ENCODE data around the gene ZNF747. TPM values are rescaled to one million over a fixed set of nuclear protein-coding genes. Genes with fewer than 3 reads are reported as not detected.
"Not testable (repeated sequence)": the region's sequence is repeated elsewhere in the genome, so short reads cannot be mapped to it uniquely, and the experiment has no call there.

Gene ZNF747
- total RNA-seq, 2 donors from 2014 or later = 8.3 to 9.2 TPM

GRCh38 chr16:30553393-30553899 lies 18.8 kb upstream of the ZNF747 start:
- Mint-ChIP-seq H3K4me3 (peak overlapping the region in 1 of 2 donors; percentile 6), H3K36me3 (ENCODE audit: insufficient read depth in 2 of 2) (peaks cover 3 to 7% of the 10 kb centered on the region in 2 donors), H3K4me1 (ENCODE audit: low read depth) (peaks cover 61% of the 10 kb centered on the region), H3K27ac (peak overlapping the region; percentile 57), H3K27me3 (ENCODE audit: low read depth) (no peaks in the 10 kb centered on the region), H3K9me3 (no peaks in the 10 kb centered on the region)
- DNase-seq (no peak), ATAC-seq (replicated peaks in 1 of 2) (no peak)

DNA sequence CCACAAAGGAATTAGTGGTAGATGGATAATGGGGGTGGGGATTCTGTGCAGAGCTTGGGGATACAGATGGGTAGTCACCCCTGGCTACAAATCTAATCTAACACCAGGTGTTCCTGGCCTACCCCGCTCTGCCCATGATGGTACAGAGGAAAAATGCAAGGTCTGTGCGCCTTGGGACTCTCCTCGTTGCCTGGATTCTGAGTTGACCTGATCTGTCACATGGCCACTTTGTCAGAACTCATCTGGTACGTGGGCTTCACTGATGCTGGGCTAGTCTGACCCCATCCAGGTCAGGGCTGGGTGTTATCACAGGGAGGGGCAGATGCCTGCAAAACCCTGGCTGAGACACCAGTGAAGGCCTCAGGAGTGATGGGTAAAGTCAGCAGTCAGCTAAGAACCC lies 18.3 kb upstream of the ZNF747 start:
- H3K36me3 Mint-ChIP-seq (ENCODE audit: insufficient read depth in 2 of 2) = peaks cover 3 to 7% of the 10 kb centered on the region in 2 donors
- no peaks in the 10 kb centered on the region for H3K27me3 Mint-ChIP-seq (ENCODE audit: low read depth)
- ATAC-seq (replicated peaks in 1 of 2) (no peak), DNase-seq (no peak)
- no peaks in the 10 kb centered on the region for H3K9me3 Mint-ChIP-seq
- H3K4me1 Mint-ChIP-seq (ENCODE audit: low read depth) = peaks cover 60% of the 10 kb centered on the region
- H3K4me3 Mint-ChIP-seq = peak overlapping the region in 1 of 2 donors; percentile 62
- H3K27ac Mint-ChIP-seq = peak overlapping the region; percentile 88

DNA sequence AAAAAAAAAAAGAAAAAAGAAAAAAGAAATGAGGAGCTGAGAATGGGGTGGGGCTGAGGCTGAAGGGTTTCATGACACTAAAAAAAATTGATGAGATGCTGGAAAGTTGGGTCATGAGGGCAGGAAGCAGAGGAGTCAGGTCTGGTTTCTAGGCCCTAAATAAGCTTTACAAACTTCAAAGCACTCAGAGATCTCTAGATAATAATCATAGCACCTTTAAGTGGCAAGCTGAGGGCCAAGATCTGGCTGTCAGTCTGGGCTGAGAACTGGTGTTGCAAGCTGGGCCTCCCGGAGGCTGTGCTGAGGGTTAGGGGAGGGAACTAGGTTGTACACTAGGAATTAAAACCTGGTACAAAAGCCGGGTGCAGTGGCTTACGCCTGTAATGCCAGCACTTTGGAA lies 17.1 kb upstream of the ZNF747 start:
- H3K36me3 Mint-ChIP-seq (ENCODE audit: insufficient read depth in 2 of 2) = peaks cover 3 to 5% of the 10 kb centered on the region in 2 donors
- peaks cover 54% of the 10 kb centered on the region for H3K4me1 Mint-ChIP-seq (ENCODE audit: low read depth)
- ATAC-seq (replicated peaks in 1 of 2) = peak; percentile 82 to 88

DNA sequence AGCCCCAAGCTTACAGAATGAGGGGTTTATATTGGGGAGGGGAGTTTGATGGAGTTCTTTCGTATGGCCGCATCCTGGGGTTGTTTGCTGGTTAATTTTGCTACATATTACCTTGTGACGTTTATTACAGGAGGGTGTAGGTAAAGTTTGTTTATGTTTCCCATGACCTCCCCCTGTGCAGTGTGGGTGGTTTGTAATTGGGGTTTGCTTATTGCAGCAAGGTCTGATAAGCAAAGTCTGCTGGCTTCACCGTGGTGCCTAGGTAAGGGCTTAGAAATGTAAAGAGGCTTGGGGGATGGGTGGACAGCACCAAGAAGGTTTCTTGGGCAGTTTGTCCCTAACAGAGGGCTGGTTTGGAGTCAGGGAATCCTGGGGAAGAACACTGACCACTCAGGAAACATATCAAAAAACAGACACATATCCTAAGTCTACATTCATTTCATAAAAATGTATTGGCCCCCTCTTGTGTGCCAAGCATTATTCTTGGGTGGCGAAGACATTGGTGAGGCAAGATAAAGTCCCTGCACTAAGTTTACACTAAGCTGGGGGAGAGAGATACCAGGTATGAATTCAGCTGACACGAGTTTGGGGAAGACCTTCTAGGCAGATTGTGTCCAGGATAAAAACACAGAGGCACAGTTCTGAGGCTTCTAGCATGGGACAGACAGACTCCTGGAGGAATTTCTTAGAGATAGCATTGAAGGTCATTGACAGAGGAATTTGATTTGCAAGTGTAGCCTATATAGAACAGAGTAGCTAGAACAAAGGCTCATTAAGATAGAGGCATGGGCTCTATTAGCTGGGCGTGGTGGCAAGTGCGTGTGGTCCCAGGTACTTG lies 14.0 kb upstream of the ZNF747 start:
- Mint-ChIP-seq H3K4me1 (ENCODE audit: low read depth) (peaks cover 32% of the 10 kb centered on the region), H3K36me3 (ENCODE audit: insufficient read depth in 2 of 2) (peaks cover 0 to 3% of the 10 kb centered on the region in 2 donors), H3K27ac (no peak overlapping the region), H3K4me3 (no peak overlapping the region), H3K27me3 (ENCODE audit: low read depth) (no peaks in the 10 kb centered on the region), H3K9me3 (no peaks in the 10 kb centered on the region)
- no peak for ATAC-seq (replicated peaks in 1 of 2)
- no peak for DNase-seq

More for the DNA sequence above, 17.1 kb upstream of the ZNF747 start:
- peak overlapping the region; percentile 88 for H3K27ac Mint-ChIP-seq
- DNase-seq = peak; percentile 40 to 53
- H3K27me3 Mint-ChIP-seq (ENCODE audit: low read depth) = no peaks in the 10 kb centered on the region
- no peaks in the 10 kb centered on the region for H3K9me3 Mint-ChIP-seq
- H3K4me3 Mint-ChIP-seq = peak overlapping the region; percentile 74 to 81

GRCh38 chr16:30546115-30546514 lies 11.5 kb upstream of the ZNF747 start:
- DNase-seq (no peak), ATAC-seq (replicated peaks in 1 of 2) (no peak)
- Mint-ChIP-seq H3K9me3 (no peaks in the 10 kb centered on the region), H3K4me3 (no peak overlapping the region), H3K27me3 (ENCODE audit: low read depth) (no peaks in the 10 kb centered on the region), H3K27ac (no peak overlapping the region), H3K4me1 (ENCODE audit: low read depth) (peaks cover 7% of the 10 kb centered on the region), H3K36me3 (ENCODE audit: insufficient read depth in 2 of 2) (no peaks in the 10 kb centered on the region)

GRCh38 chr16:30543067-30543466 lies 8.4 kb upstream of the ZNF747 start:
- Mint-ChIP-seq H3K9me3 (no peaks in the 10 kb centered on the region), H3K27ac (no peak overlapping the region), H3K4me1 (ENCODE audit: low read depth) (peaks cover 11% of the 10 kb centered on the region), H3K36me3 (ENCODE audit: insufficient read depth in 2 of 2) (peaks cover 0 to 2% of the 10 kb centered on the region in 2 donors), H3K4me3 (no peak overlapping the region), H3K27me3 (ENCODE audit: low read depth) (no peaks in the 10 kb centered on the region)
- ATAC-seq (replicated peaks in 1 of 2) = no peak
- no peak for DNase-seq

DNA sequence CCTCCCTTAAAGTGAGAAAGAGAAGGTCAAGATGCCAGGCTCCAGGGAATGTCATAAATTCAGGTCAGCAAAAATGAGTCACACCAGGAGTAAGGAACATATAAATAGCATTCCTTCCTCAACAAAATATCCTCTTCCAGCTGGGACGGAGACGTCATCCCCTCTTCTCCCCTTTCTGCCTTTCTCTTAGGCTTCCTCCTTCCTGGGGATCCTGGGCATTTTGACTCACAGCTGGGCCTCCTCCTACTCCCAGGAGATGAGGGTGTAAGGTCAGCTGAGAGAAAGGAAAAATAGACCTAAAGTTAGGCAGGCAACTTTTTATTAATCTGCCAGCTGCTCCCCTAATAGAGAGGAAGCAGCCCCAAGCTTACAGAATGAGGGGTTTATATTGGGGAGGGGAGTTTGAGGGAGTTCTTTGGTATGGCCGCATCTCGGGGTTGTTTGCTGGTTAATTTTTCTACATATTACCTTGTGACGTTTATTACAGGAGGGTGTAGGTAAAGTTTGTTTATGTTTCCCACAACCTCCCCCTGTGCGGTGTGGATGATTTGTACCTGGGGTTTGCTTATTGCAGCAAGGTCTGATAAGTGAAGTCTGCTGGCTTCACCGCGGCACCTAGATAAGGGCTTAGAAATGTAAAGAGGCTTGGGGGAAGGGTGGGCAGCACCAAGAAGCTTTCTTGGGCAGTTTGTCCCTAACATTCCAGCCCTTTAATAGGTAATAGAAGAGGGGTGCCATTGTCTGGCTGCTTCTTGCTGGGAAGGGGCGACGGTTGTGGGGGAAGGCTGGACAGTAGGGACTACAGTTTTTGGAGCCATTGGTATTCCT lies 7.1 kb upstream of the ZNF747 start:
- Mint-ChIP-seq H3K4me3 (no peak overlapping the region), H3K27ac (no peak overlapping the region), H3K27me3 (ENCODE audit: low read depth) (no peaks in the 10 kb centered on the region), H3K9me3 (no peaks in the 10 kb centered on the region), H3K36me3 (ENCODE audit: insufficient read depth in 2 of 2) (peaks cover 2 to 5% of the 10 kb centered on the region in 2 donors), H3K4me1 (ENCODE audit: low read depth) (peaks cover 25% of the 10 kb centered on the region)
- DNase-seq (no peak), ATAC-seq (replicated peaks in 1 of 2) (no peak)

- H3K4me1 Mint-ChIP-seq (ENCODE audit: low read depth) = peaks cover 32% of the 10 kb centered on the region
- H3K4me3 Mint-ChIP-seq; H3K27me3 Mint-ChIP-seq (ENCODE audit: low read depth); H3K9me3 Mint-ChIP-seq; H3K36me3 Mint-ChIP-seq (ENCODE audit: insufficient read depth in 2 of 2); H3K27ac Mint-ChIP-seq; DNase-seq; ATAC-seq (replicated peaks in 1 of 2): not testable (repeated sequence)
These were observed 6.3 kb upstream of the ZNF747 start for GRCh38 chr16:30540916-30541464.

GRCh38 chr16:30539986-30540526 lies 5.4 kb upstream of the ZNF747 start:
- not testable (repeated sequence) for H3K36me3 Mint-ChIP-seq (ENCODE audit: insufficient read depth in 2 of 2); H3K4me3 Mint-ChIP-seq; H3K9me3 Mint-ChIP-seq; H3K27ac Mint-ChIP-seq; DNase-seq; H3K27me3 Mint-ChIP-seq (ENCODE audit: low read depth); ATAC-seq (replicated peaks in 1 of 2)
- H3K4me1 Mint-ChIP-seq (ENCODE audit: low read depth) = peaks cover 36% of the 10 kb centered on the region

DNA sequence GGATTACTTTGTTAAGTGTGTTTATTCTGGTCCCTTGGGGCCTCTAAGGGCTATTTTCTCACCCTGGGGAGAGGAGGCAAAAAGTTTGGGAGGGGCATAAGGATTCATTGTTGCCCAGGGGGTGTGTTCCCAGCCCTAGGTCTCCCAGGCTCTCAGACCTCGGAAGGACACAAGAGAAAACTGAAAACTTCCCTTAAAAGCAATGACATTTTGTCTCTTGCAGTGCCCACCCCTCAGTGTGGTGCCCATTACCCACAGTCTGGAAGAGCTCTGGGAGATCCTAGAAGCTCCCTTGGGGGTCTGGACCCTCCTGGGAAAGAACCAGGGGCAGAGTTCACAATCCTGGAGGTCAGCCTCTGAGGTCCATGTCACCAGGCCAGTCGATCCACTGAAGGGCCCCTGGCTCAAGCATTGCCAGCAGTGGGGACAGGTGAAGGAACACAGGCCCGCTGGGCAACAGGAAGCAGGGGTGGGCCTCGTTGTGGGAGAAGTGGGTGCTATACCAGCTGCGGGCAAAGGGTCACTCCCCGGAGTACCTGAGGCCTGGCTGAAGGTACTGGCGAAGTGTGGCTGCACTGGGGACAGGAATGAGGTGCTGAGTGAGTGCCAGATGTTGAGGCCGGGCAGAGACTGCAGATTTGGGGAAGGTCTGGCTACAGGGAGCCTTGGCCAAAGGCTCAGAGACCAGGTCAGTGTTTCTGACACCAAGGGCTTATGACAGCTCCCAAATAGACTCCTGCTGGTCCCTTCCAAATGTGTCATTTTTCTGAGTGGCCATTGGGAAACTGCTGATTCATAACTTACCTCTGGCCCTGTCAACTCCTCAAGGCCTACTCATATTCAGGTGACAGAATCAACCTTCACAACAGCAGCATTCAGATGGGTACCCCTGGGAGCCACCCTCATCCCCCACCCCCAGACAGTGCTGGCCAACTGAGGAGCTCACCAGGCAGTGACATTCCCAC lies 4.6 kb upstream of the ZNF747 start:
- DNase-seq (no peak), ATAC-seq (replicated peaks in 1 of 2) (no peak)
- no peak overlapping the region for H3K4me3 Mint-ChIP-seq
- peaks cover 6 to 11% of the 10 kb centered on the region in 2 donors for H3K36me3 Mint-ChIP-seq (ENCODE audit: insufficient read depth in 2 of 2)
- no peak overlapping the region for H3K27ac Mint-ChIP-seq
- H3K4me1 Mint-ChIP-seq (ENCODE audit: low read depth) = peaks cover 36% of the 10 kb centered on the region
- no peaks in the 10 kb centered on the region for H3K27me3 Mint-ChIP-seq (ENCODE audit: low read depth)
- no peaks in the 10 kb centered on the region for H3K9me3 Mint-ChIP-seq

- not testable (repeated sequence) for ATAC-seq (replicated peaks in 1 of 2); H3K9me3 Mint-ChIP-seq; DNase-seq; H3K27me3 Mint-ChIP-seq (ENCODE audit: low read depth)
- H3K36me3 Mint-ChIP-seq (ENCODE audit: insufficient read depth in 2 of 2) = peaks cover 6 to 15% of the 10 kb centered on the region in 2 donors
- peak overlapping the region; percentile 98 for H3K27ac Mint-ChIP-seq
- H3K4me1 Mint-ChIP-seq (ENCODE audit: low read depth) = peaks cover 42% of the 10 kb centered on the region
- peak overlapping the region; percentile 95 to 99 for H3K4me3 Mint-ChIP-seq
These were observed 1.9 kb upstream of the ZNF747 start for GRCh38 chr16:30536391-30537024.
